Superior temporal gyrus (tissue), 1 donor: ENCODE measurements around the gene ICAM5.
A peak's percentile ranks its signal among the peaks of the same experiment; 100 is the strongest.

ENCODE experiments used
- DNase-seq: peaks from one replicate; pipeline ENCODE4 v3.0.0-alpha.2; 2016; ENCODE audit errors: extremely low spot score

ICAM5 gene

GRCh38 chr19:10339977-10340376 is 50.2 kb downstream of the ICAM5 start:
- no peak for DNase-seq

GRCh38 chr19:10343495-10343894 is 53.7 kb downstream of the ICAM5 start:
- no peak for DNase-seq

- DNase-seq = peak; percentile 42
These were observed 55.0 kb downstream of the ICAM5 start for GRCh38 chr19:10344780-10345179.
